Activated T-cell treated with anti-CD3 and anti-CD28 coated beads, Interleukin-2, amount 50 U/mL, for 72 hours (primary cell): ENCODE results near the gene DIPK1B. TPM values are rescaled to one million over a fixed set of nuclear protein-coding genes. Genes with fewer than 3 reads are reported as not detected.

ENCODE experiments used
- ATAC-seq, 2 donors: fragments of 150-1000 bp; cut with Tn5 transposase; replicated peaks in 1 of 2; 2 replicates each; pipeline ENCODE4 v1.10.0; 2021; ENCODE audit warnings: moderate library complexity in 2 of 2, mild to moderate bottlenecking in 1 of 2
- DNase-seq, 2 donors: peaks; one replicate each; pipeline ENCODE4 v3.0.0; 2021 to 2022; ENCODE audit warnings: mixed read lengths in 1 of 2
- H3K27ac Mint-ChIP-seq: one replicate; pipeline ENCODE4 v1.8.0; 2022; ENCODE audit warnings: mild to moderate bottlenecking, moderate library complexity, mixed read lengths
- H3K27me3 Mint-ChIP-seq: one replicate; pipeline ENCODE4 v1.8.0; 2022; ENCODE audit warnings: low read depth, mixed read lengths
- H3K36me3 Mint-ChIP-seq, 2 donors: one replicate each; pipeline ENCODE4 v1.8.0; 2022; ENCODE audit warnings: mixed read lengths in 2 of 2, mild to moderate bottlenecking in 1 of 2; ENCODE audit not compliant: insufficient read depth in 2 of 2
- H3K4me1 Mint-ChIP-seq: one replicate; pipeline ENCODE4 v1.8.0; 2022; ENCODE audit warnings: low read depth, mixed read lengths
- H3K4me3 Mint-ChIP-seq, 2 donors: one replicate each; pipeline ENCODE4 v1.8.0; 2022; ENCODE audit warnings: mild to moderate bottlenecking in 2 of 2, mixed read lengths in 2 of 2, moderate library complexity in 2 of 2
- H3K9me3 Mint-ChIP-seq, 2 donors: one replicate each; pipeline ENCODE4 v1.8.0; 2022; ENCODE audit warnings: mixed read lengths in 2 of 2
- total RNA-seq, 2 donors: library from RNA; stranded (reverse); gene quantifications; one replicate each; pipeline ENCODE4 v1.2.3, GENCODE V29; 2022

Gene DIPK1B
- under 1 TPM; 0.67 to 0.72 TPM for total RNA-seq

GRCh38 chr9:136711751-136712689 lies at the start of gene DIPK1B:
Gene DIPK1B, plus strand, starts transcription at chr9:136712572. Its CDS starts 94 bp downstream, at chr9:136712666.
- Mint-ChIP-seq H3K27me3 (peaks cover 39% of the 10 kb centered on the region), H3K36me3 (no peaks in the 10 kb centered on the region), H3K9me3 (no peaks in the 10 kb centered on the region), H3K4me1 (peaks cover 9% of the 10 kb centered on the region), H3K4me3 (peak within 1 kb of the TSS; percentile 78 to 82), H3K27ac (no peak within 1 kb of the TSS)
- DNase-seq (no peak), ATAC-seq (peak; percentile 43 to 49)

GRCh38 chr9:136662656-136663581 lies 49.5 kb upstream of the DIPK1B start, which contains the start of gene EGFL7:
Gene EGFL7, plus strand, starts transcription at chr9:136662916. Its CDS starts 5,367 bp downstream, at chr9:136668283.
- H3K36me3 Mint-ChIP-seq, result no peaks in the 10 kb centered on the region
- no peaks in the 10 kb centered on the region for H3K9me3 Mint-ChIP-seq
- H3K27ac Mint-ChIP-seq, result no peak within 1 kb of the TSS
- H3K4me3 Mint-ChIP-seq, result no peak within 1 kb of the TSS
- DNase-seq, result peak in 1 of 2 donors; percentile 1
- ATAC-seq, result no peak
- peaks cover 15% of the 10 kb centered on the region for H3K27me3 Mint-ChIP-seq
- peaks cover 7% of the 10 kb centered on the region for H3K4me1 Mint-ChIP-seq

DNA sequence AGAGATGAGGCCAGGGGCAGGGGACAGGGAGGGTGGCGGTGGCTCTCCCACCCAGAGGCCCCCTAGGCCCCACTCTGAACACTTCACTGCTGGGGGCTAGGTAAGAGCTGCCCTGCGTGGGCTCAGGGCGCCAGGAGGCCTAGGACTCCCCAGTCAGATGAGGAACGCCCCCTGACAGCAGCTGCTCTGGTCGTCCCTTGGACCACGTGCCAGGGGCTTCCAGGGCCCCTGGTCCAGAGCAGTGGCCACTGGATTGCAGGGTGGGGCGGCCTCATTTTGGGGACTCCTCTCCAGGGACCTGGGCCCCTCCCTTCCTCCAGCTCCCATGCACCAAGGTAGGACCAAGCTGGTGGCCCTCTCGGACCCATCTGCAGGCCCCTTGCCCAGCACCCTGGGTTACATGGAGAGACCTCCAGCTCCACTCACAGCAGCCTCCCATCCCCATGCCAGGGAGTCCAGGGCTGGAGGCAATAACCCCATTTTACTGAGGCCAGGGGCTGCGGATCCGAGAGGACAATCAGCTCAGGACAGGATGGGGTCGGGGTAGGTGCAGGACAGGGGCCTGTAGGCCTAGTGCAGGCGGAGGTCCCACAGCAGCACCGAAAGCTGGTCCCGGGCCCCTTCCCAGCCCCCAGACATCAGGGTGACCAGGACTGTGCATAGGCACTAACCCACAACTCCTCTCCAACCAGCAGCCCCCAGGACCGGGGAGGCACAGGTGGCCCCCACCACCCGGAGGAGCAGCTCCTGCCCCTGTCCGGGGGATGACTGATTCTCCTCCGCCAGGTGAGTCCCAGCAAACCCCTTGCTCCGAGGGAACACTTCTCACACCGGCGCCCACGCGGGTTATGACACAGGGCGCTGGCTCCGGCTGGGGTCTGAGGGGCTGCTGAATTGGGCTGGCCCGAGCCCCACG lies 48.1 kb upstream of the DIPK1B start:
- peaks cover 7% of the 10 kb centered on the region for H3K27me3 Mint-ChIP-seq
- H3K27ac Mint-ChIP-seq, result no peak overlapping the region
- DNase-seq, result no peak
- peak overlapping the region in 1 of 2 donors; percentile 84 for H3K4me3 Mint-ChIP-seq
- H3K4me1 Mint-ChIP-seq, result peaks cover 4% of the 10 kb centered on the region
- no peaks in the 10 kb centered on the region for H3K9me3 Mint-ChIP-seq
- ATAC-seq, result no peak
- H3K36me3 Mint-ChIP-seq, result no peaks in the 10 kb centered on the region

- H3K4me1 Mint-ChIP-seq, result peaks cover 4% of the 10 kb centered on the region
- peak; percentile 49 to 55 for ATAC-seq
- DNase-seq, result peak; percentile 42 to 43
- H3K27ac Mint-ChIP-seq, result no peak overlapping the region
- H3K9me3 Mint-ChIP-seq, result no peaks in the 10 kb centered on the region
- H3K4me3 Mint-ChIP-seq, result peak overlapping the region; percentile 78 to 84
- H3K36me3 Mint-ChIP-seq, result no peaks in the 10 kb centered on the region
- H3K27me3 Mint-ChIP-seq, result peaks cover 7% of the 10 kb centered on the region
These were observed 47.2 kb upstream of the DIPK1B start for GRCh38 chr9:136665111-136665703.

- Mint-ChIP-seq H3K27me3 (peaks cover 7% of the 10 kb centered on the region), H3K36me3 (no peaks in the 10 kb centered on the region), H3K4me3 (no peak overlapping the region), H3K9me3 (no peaks in the 10 kb centered on the region), H3K4me1 (peaks cover 4% of the 10 kb centered on the region), H3K27ac (no peak overlapping the region)
- ATAC-seq (peak; percentile 54 to 60), DNase-seq (peak; percentile 29 to 34)
These were observed 46.5 kb upstream of the DIPK1B start for GRCh38 chr9:136665704-136666371.

DNA sequence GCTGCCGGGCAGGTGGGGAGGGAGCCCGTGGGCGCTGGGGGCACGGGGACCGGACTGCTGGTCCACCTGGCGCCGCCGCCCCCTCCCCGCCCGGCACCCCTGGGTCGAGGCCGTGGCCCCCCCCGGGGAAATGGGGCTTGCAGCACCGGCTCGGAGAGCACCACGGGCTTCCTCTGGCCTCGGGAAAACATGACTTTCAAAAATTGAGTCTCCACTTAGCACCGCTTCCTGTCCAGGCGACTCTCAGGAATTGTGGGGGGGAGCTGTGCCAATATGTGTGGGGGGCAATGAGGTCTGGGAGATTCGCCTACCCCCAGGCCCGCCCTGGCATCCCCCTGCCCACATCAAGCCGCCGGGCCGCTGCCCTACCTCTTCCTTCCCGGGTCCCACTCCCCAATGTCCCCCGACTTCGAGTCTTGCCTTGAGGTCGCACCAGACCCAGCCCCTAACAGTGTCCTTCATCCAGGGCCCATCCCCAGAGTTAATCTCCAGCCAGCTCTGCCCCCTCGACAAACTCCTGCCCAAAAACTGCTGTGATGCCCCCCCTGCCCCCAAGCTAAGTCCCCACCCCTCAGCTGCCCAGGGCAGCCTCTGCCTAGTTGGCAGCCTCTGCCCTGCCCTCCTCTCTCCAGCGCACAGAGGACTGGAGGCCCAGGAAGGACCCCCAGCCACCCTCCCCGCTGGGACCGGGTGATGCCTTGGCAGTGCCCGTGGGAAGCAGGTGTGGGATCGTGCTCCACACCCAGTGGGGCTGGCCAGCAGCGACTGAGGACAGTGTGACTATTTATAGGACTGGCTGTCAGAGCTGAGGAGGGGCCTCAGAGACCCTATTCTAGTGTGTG lies 45.8 kb upstream of the DIPK1B start:
- Mint-ChIP-seq H3K4me3 (peak overlapping the region; percentile 50 to 69), H3K9me3 (no peaks in the 10 kb centered on the region), H3K27ac (no peak overlapping the region), H3K4me1 (peaks cover 4% of the 10 kb centered on the region), H3K36me3 (no peaks in the 10 kb centered on the region), H3K27me3 (peaks cover 7% of the 10 kb centered on the region)
- ATAC-seq (no peak), DNase-seq (no peak)

DNA sequence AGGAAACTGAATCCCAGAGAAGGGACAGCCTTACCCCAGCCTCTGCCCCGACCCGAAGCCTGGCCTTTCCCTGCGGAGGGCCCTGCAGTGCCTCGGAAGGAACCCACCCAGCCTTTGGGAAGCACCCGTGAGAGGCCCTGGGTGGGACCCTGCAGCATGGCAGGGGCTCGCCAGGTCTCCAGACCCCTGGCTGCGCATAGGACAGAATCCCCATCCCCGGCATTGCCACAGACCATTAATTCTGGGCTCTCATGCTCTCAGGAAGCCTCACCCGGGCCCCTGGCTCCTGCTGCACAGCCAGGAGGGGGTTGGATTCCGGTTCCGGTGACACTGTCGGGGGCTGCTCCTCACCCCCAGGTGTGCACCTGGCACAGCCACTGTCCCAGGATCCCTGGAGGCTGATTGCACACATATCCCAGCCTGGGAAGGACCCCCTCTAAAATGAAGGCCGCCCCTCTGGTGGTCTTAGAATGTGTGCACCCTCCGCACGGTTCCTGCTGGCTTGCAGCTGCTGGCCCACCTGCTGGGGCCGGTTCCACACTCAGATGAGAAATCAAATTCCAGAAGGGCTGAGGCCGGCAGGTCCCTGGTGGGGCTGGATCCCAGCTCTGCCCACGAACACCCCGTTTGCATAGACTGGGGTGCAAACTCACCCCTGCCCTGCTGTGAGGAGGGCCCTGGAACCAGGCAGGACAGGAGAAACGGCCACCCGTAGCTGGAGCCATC lies 45.0 kb upstream of the DIPK1B start:
- H3K27ac Mint-ChIP-seq, result no peak overlapping the region
- DNase-seq (no peak), ATAC-seq (no peak)
- no peaks in the 10 kb centered on the region for H3K9me3 Mint-ChIP-seq
- peaks cover 4% of the 10 kb centered on the region for H3K4me1 Mint-ChIP-seq
- peaks cover 7% of the 10 kb centered on the region for H3K27me3 Mint-ChIP-seq
- H3K4me3 Mint-ChIP-seq, result no peak overlapping the region
- no peaks in the 10 kb centered on the region for H3K36me3 Mint-ChIP-seq

- H3K4me1 Mint-ChIP-seq, result peaks cover 4% of the 10 kb centered on the region
- no peak overlapping the region for H3K27ac Mint-ChIP-seq
- no peak for DNase-seq
- no peak for ATAC-seq
- H3K9me3 Mint-ChIP-seq, result no peaks in the 10 kb centered on the region
- H3K27me3 Mint-ChIP-seq, result peaks cover 7% of the 10 kb centered on the region
- H3K36me3 Mint-ChIP-seq, result no peaks in the 10 kb centered on the region
- H3K4me3 Mint-ChIP-seq, result no peak overlapping the region
These were observed 44.2 kb upstream of the DIPK1B start for GRCh38 chr9:136667940-136668760.

- no peaks in the 10 kb centered on the region for H3K36me3 Mint-ChIP-seq
- H3K4me3 Mint-ChIP-seq, result no peak overlapping the region
- no peak for ATAC-seq
- H3K9me3 Mint-ChIP-seq, result no peaks in the 10 kb centered on the region
- DNase-seq, result no peak
- H3K27ac Mint-ChIP-seq, result no peak overlapping the region
- peaks cover 4% of the 10 kb centered on the region for H3K4me1 Mint-ChIP-seq
- peaks cover 7% of the 10 kb centered on the region for H3K27me3 Mint-ChIP-seq
These were observed 43.2 kb upstream of the DIPK1B start for GRCh38 chr9:136668983-136669790.
